ENCODE measurements around the gene MPHOSPH9.

GRCh38 chr12:123104809-123105208 lies 128.1 kb downstream of the MPHOSPH9 start:
- no peak for TF ChIP-seq CTCF (IDR thresholded peaks at IDR 0.05)
- TF ChIP-seq POLR2A (IDR thresholded peaks at IDR 0.05) = no peak

Data from thyroid gland (tissue), 4 donors.